ENCODE data around the gene WHAMM.

The WHAMM gene

GRCh38 chr15:82871358-82871757 is 61.9 kb downstream of the WHAMM start:
- DNase-seq, result no peak

GRCh38 chr15:82871832-82872484 is 62.5 kb downstream of the WHAMM start:
- DNase-seq, result no peak

GRCh38 chr15:82873000-82873680 is 63.7 kb downstream of the WHAMM start:
- DNase-seq, result no peak

- no peak for DNase-seq
Measured at GRCh38 chr15:82874267-82874666, 64.8 kb downstream of the WHAMM start.

- no peak for DNase-seq
Measured at GRCh38 chr15:82874961-82875360, 65.5 kb downstream of the WHAMM start.

GRCh38 chr15:82875411-82876003 is 66.1 kb downstream of the WHAMM start:
- DNase-seq, result no peak

GRCh38 chr15:82877825-82878224 is 68.4 kb downstream of the WHAMM start:
- DNase-seq, result no peak

GRCh38 chr15:82878325-82878724 is 68.9 kb downstream of the WHAMM start:
- DNase-seq, result no peak

- DNase-seq, result no peak
Measured at GRCh38 chr15:82880704-82881103, 71.3 kb downstream of the WHAMM start.

GRCh38 chr15:82881747-82882146 is 72.3 kb downstream of the WHAMM start:
- no peak for DNase-seq

GRCh38 chr15:82882273-82882928 is 73.0 kb downstream of the WHAMM start:
- DNase-seq, result no peak

Data from activated CD4-positive, CD25-positive, alpha-beta regulatory T cell treated with anti-CD3 and anti-CD28 coated beads, Interleukin-2, amount 50 U/mL, for 72 hours (primary cell).